Measurements from ENCODE around the gene SLIT3.
A peak's percentile ranks its signal among the peaks of the same experiment; 100 is the strongest.

SLIT3 gene

GRCh38 chr5:168883281-168883741 is 417.6 kb downstream of the SLIT3 start:
- no peak overlapping the region for H3K27ac ChIP-seq
- no peak overlapping the region for H3K9ac ChIP-seq
- H2AFZ ChIP-seq: no peak overlapping the region
- no peak for TF ChIP-seq CTCF (IDR thresholded peaks at IDR 0.05)
- H3K36me3 ChIP-seq (ENCODE audit: control insufficient read depth, insufficient read depth, low read length): no peaks in the 10 kb centered on the region
- peaks cover 35% of the 10 kb centered on the region for H3K79me2 ChIP-seq
- no peaks in the 10 kb centered on the region for H3K4me1 ChIP-seq
- no peaks in the 10 kb centered on the region for H3K9me3 ChIP-seq (ENCODE audit: control insufficient read depth, low read length)
- H3K27me3 ChIP-seq (ENCODE audit: control insufficient read depth, insufficient read depth, low read length): no peaks in the 10 kb centered on the region
- H3K4me3 ChIP-seq (ENCODE audit: low read depth, low read length): no peak overlapping the region
- no peak overlapping the region for H3K4me2 ChIP-seq (ENCODE audit: low read length)

GRCh38 chr5:168882283-168882682 is 418.7 kb downstream of the SLIT3 start:
- H3K27me3 ChIP-seq (ENCODE audit: control insufficient read depth, insufficient read depth, low read length): no peaks in the 10 kb centered on the region
- peaks cover 3% of the 10 kb centered on the region for H3K4me1 ChIP-seq
- no peak overlapping the region for H3K4me2 ChIP-seq (ENCODE audit: low read length)
- H3K27ac ChIP-seq: no peak overlapping the region
- no peaks in the 10 kb centered on the region for H3K9me3 ChIP-seq (ENCODE audit: control insufficient read depth, low read length)
- H3K36me3 ChIP-seq (ENCODE audit: control insufficient read depth, insufficient read depth, low read length): no peaks in the 10 kb centered on the region
- H3K9ac ChIP-seq: no peak overlapping the region
- peaks cover 25% of the 10 kb centered on the region for H3K79me2 ChIP-seq
- no peak overlapping the region for H2AFZ ChIP-seq
- TF ChIP-seq CTCF (IDR thresholded peaks at IDR 0.05): no peak
- no peak overlapping the region for H3K4me3 ChIP-seq (ENCODE audit: low read depth, low read length)

GRCh38 chr5:168881427-168882149 is 419.4 kb downstream of the SLIT3 start:
- no peaks in the 10 kb centered on the region for H3K27me3 ChIP-seq (ENCODE audit: control insufficient read depth, insufficient read depth, low read length)
- TF ChIP-seq CTCF (IDR thresholded peaks at IDR 0.05): no peak
- no peaks in the 10 kb centered on the region for H3K36me3 ChIP-seq (ENCODE audit: control insufficient read depth, insufficient read depth, low read length)
- no peak overlapping the region for H3K4me2 ChIP-seq (ENCODE audit: low read length)
- H3K9ac ChIP-seq: no peak overlapping the region
- no peak overlapping the region for H3K27ac ChIP-seq
- H3K9me3 ChIP-seq (ENCODE audit: control insufficient read depth, low read length): no peaks in the 10 kb centered on the region
- H3K79me2 ChIP-seq: peaks cover 23% of the 10 kb centered on the region
- no peak overlapping the region for H3K4me3 ChIP-seq (ENCODE audit: low read depth, low read length)
- H2AFZ ChIP-seq: no peak overlapping the region
- peaks cover 3% of the 10 kb centered on the region for H3K4me1 ChIP-seq

GRCh38 chr5:168879929-168880328 is 421.0 kb downstream of the SLIT3 start:
- no peaks in the 10 kb centered on the region for H3K36me3 ChIP-seq (ENCODE audit: control insufficient read depth, insufficient read depth, low read length)
- no peak overlapping the region for H2AFZ ChIP-seq
- H3K4me1 ChIP-seq: peaks cover 3% of the 10 kb centered on the region
- H3K9ac ChIP-seq: no peak overlapping the region
- peak overlapping the region; percentile 3 for H3K27ac ChIP-seq
- no peaks in the 10 kb centered on the region for H3K9me3 ChIP-seq (ENCODE audit: control insufficient read depth, low read length)
- no peak for TF ChIP-seq CTCF (IDR thresholded peaks at IDR 0.05)
- H3K27me3 ChIP-seq (ENCODE audit: control insufficient read depth, insufficient read depth, low read length): no peaks in the 10 kb centered on the region
- peaks cover 17% of the 10 kb centered on the region for H3K79me2 ChIP-seq
- no peak overlapping the region for H3K4me3 ChIP-seq (ENCODE audit: low read depth, low read length)
- H3K4me2 ChIP-seq (ENCODE audit: low read length): no peak overlapping the region

- H3K79me2 ChIP-seq: peaks cover 17% of the 10 kb centered on the region
- no peak overlapping the region for H3K27ac ChIP-seq
- H3K4me2 ChIP-seq (ENCODE audit: low read length): no peak overlapping the region
- H3K36me3 ChIP-seq (ENCODE audit: control insufficient read depth, insufficient read depth, low read length): no peaks in the 10 kb centered on the region
- TF ChIP-seq CTCF (IDR thresholded peaks at IDR 0.05): no peak
- no peak overlapping the region for H2AFZ ChIP-seq
- no peak overlapping the region for H3K4me3 ChIP-seq (ENCODE audit: low read depth, low read length)
- H3K4me1 ChIP-seq: peaks cover 3% of the 10 kb centered on the region
- no peak overlapping the region for H3K9ac ChIP-seq
- no peaks in the 10 kb centered on the region for H3K9me3 ChIP-seq (ENCODE audit: control insufficient read depth, low read length)
- H3K27me3 ChIP-seq (ENCODE audit: control insufficient read depth, insufficient read depth, low read length): no peaks in the 10 kb centered on the region
These were observed 421.6 kb downstream of the SLIT3 start for GRCh38 chr5:168879331-168879730.
